Neutrophil (primary cell): ENCODE results near the gene DNAH10.

Experiments
- H3K27ac ChIP-seq: fragments of 200-600 bp; sonication (generic); 2 replicates; pipeline ENCODE4 v1.5.1; 2016; ENCODE audit warnings: mild to moderate bottlenecking, moderate library complexity
- H3K27me3 ChIP-seq: fragments of 200-600 bp; sonication (generic); 2 replicates; pipeline ENCODE4 v1.6.0; 2016; ENCODE audit warnings: mild to moderate bottlenecking
- H3K36me3 ChIP-seq: fragments of 200-600 bp; sonication (generic); 2 replicates; pipeline ENCODE4 v1.5.1; 2017
- H3K4me1 ChIP-seq, 2 experiments: fragments of 200-600 bp in 1 of 2; sonication (generic) in 1 of 2; 1 replicate in 1 of 2; 2 replicates in 1 of 2; pipeline versions ENCODE4 v1.5.1 to v1.6.1; 2013 to 2016; ENCODE audit warnings: low read depth in 1 of 2, low read length in 1 of 2, mild to moderate bottlenecking in 1 of 2, moderate library complexity in 1 of 2; ENCODE audit not compliant: control insufficient read depth in 1 of 2, insufficient read depth in 1 of 2
- H3K4me3 ChIP-seq, 2 experiments: fragments of 200-600 bp in 1 of 2; sonication (generic) in 1 of 2; 1 replicate in 1 of 2; 2 replicates in 1 of 2; pipeline ENCODE4 v1.5.1; 2013 to 2016; ENCODE audit warnings: low read depth in 1 of 2, low read length in 1 of 2, mild to moderate bottlenecking in 1 of 2, moderate library complexity in 1 of 2
- H3K9me3 ChIP-seq: fragments of 200-600 bp; sonication (generic); 2 replicates; pipeline ENCODE4 v1.5.1; 2016
- TF ChIP-seq, protein P1 (sequence below): fragments of 200-600 bp; sonication (generic); IDR thresholded peaks from 2 replicates; pipeline ENCODE4 v1.5.1; 2016; ENCODE audit warnings: antibody characterized with exemption

The DNAH10 gene

DNA sequence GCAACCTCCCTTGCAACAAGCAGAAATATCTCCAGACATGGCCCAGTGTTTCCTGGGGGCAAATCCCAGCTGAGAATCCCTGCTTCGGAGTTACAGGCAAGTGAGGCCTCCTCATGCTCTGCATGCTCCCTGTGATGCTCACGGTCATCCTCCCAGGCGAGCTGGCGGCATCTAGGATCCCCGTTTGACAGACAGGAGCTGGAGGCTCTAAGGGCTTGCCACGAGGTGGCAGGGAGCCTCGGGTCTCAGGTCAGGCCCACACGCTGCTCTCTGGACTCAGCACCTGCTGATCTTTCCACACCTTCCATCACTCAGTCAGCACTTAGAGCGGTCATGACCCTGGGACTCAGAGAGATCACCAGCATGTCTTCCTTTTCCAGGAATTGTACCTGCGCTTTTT lies 130.8 kb downstream of the DNAH10 start:
- H3K27ac ChIP-seq, result no peak overlapping the region
- peaks cover 48 to 49% of the 10 kb centered on the region in 2 experiments for H3K4me1 ChIP-seq
- TF ChIP-seq, protein P1, sequence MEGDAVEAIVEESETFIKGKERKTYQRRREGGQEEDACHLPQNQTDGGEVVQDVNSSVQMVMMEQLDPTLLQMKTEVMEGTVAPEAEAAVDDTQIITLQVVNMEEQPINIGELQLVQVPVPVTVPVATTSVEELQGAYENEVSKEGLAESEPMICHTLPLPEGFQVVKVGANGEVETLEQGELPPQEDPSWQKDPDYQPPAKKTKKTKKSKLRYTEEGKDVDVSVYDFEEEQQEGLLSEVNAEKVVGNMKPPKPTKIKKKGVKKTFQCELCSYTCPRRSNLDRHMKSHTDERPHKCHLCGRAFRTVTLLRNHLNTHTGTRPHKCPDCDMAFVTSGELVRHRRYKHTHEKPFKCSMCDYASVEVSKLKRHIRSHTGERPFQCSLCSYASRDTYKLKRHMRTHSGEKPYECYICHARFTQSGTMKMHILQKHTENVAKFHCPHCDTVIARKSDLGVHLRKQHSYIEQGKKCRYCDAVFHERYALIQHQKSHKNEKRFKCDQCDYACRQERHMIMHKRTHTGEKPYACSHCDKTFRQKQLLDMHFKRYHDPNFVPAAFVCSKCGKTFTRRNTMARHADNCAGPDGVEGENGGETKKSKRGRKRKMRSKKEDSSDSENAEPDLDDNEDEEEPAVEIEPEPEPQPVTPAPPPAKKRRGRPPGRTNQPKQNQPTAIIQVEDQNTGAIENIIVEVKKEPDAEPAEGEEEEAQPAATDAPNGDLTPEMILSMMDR, result no peak
- H3K4me3 ChIP-seq, result no peak overlapping the region
- no peaks in the 10 kb centered on the region for H3K27me3 ChIP-seq
- H3K9me3 ChIP-seq, result no peaks in the 10 kb centered on the region
- H3K36me3 ChIP-seq, result no peaks in the 10 kb centered on the region

DNA sequence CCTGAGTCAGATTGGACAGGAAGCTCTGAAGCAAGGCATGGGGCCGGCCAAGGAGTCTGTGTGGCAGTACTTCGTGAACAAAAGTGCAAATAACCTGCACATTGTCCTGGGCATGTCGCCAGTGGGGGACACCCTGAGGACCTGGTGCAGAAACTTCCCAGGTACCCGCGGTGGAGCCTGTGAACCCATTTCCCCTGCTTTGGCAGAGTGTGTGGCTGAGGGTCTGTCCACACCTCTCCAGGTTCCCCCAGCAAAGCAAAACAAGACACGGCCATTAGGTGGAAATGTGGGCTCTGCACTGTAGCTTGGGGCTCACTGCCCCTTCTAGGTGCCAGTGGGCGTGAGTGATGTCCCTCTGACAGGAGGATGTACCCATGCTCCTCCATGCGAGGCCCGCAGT lies 131.2 kb downstream of the DNAH10 start:
- no peak overlapping the region for H3K4me3 ChIP-seq
- H3K36me3 ChIP-seq, result no peaks in the 10 kb centered on the region
- TF ChIP-seq, protein P1, result no peak
- no peak overlapping the region for H3K27ac ChIP-seq
- no peaks in the 10 kb centered on the region for H3K9me3 ChIP-seq
- H3K27me3 ChIP-seq, result no peaks in the 10 kb centered on the region
- peaks cover 48 to 49% of the 10 kb centered on the region in 2 experiments for H3K4me1 ChIP-seq

DNA sequence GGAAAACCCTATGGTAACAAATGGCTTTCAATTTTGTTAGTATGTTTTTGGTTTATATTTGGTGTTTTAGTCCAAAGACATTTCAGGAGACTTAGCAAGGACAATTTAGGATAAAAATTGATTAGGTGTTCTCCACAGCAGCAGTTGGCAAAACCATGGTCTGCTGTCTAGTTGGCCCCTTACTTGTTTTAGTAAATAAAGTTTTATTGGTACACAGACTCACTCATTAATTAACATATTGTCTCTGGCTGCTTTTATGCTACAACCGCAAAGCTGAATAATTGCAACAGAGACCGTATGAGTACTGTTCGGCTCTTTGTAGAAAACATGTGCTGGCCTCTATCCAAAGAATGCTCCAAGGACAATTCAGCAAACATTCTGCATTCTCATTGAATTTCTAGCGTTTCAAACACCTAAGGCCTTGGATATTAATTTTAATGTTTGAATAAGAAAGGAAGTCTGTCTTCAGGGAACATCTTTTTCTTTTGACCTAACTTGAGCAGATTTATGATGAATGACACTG lies 132.8 kb downstream of the DNAH10 start:
- Histone ChIP-seq H3K9me3 (no peaks in the 10 kb centered on the region), H3K36me3 (no peaks in the 10 kb centered on the region), H3K4me1 (peaks cover 42% of the 10 kb centered on the region in 2 experiments), H3K27me3 (no peaks in the 10 kb centered on the region), H3K4me3 (no peak overlapping the region), H3K27ac (no peak overlapping the region)
- TF ChIP-seq, protein P1, result no peak

DNA sequence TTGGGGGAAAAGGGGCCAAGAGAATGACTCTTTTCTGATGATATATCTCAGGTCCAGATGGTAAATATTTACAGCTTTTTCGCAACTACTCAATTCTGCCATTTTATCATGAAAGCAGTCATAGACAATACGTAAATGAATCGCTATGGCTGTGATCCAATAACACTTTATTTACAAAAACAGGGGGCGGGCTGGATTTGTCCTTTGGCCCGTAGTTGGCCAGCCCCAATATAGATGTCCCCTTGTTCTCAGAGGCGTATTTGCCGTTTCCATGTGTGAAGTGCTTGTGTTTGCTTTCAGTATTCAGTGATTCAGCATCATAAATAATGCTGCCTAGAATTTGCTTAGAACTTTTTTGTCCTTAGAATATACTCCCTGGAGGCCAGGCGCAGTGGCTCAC lies 133.3 kb downstream of the DNAH10 start:
- Histone ChIP-seq H3K36me3 (no peaks in the 10 kb centered on the region), H3K9me3 (no peaks in the 10 kb centered on the region), H3K27me3 (no peaks in the 10 kb centered on the region), H3K4me3 (no peak overlapping the region), H3K27ac (no peak overlapping the region), H3K4me1 (peaks cover 39% of the 10 kb centered on the region in 2 experiments)
- TF ChIP-seq, protein P1, result no peak

DNA sequence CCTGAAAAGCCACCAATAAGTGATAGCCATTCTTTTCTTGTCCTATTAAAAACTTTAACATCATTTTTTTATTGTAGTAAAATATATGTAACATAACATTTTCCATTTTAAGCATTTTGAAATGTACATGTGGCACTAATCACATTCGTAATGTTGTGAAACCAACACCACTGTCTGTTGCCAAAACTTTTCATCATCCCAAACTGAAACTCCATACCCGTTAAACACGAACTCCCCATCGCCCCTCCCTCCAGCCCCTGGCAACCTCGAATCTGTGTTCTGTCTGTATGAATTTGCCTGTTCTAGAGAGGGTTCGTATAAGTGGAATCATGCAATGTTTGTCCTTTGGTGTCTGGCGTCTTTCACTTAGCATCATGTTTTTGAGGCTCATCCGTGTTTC lies 134.7 kb downstream of the DNAH10 start:
- H3K9me3 ChIP-seq, result no peaks in the 10 kb centered on the region

More for the DNA sequence above, 134.7 kb downstream of the DNAH10 start:
- Histone ChIP-seq H3K4me1 (peaks cover 38 to 40% of the 10 kb centered on the region in 2 experiments), H3K27me3 (no peaks in the 10 kb centered on the region), H3K27ac (no peak overlapping the region), H3K36me3 (no peaks in the 10 kb centered on the region), H3K4me3 (no peak overlapping the region)
- TF ChIP-seq, protein P1, result no peak
